ENCODE data around the gene AKNA.

DNA sequence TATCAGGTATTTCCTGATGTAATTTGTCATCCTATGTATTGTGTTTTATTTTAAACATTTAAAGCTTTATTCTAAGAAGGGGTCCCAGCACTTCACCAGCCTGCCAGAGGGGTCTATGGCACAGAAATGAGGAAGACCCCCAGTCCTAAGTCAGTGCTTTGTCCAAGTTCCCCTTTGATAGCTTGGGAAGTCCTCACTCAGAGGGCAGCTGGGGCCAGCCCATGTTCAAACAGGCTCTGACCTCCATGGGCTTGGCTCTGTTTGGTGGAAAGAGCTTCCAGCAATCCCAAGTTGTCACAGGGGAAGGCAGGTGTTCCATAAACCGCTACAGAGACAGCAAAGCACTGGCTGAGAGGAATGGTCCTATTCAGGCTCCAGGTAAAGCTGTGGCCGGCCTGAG is 26.6 kb upstream of the AKNA start:
- TF ChIP-seq, protein P1, sequence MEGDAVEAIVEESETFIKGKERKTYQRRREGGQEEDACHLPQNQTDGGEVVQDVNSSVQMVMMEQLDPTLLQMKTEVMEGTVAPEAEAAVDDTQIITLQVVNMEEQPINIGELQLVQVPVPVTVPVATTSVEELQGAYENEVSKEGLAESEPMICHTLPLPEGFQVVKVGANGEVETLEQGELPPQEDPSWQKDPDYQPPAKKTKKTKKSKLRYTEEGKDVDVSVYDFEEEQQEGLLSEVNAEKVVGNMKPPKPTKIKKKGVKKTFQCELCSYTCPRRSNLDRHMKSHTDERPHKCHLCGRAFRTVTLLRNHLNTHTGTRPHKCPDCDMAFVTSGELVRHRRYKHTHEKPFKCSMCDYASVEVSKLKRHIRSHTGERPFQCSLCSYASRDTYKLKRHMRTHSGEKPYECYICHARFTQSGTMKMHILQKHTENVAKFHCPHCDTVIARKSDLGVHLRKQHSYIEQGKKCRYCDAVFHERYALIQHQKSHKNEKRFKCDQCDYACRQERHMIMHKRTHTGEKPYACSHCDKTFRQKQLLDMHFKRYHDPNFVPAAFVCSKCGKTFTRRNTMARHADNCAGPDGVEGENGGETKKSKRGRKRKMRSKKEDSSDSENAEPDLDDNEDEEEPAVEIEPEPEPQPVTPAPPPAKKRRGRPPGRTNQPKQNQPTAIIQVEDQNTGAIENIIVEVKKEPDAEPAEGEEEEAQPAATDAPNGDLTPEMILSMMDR (conservative IDR thresholded peaks at IDR 0.05; ENCODE audit: low read length), result no peak
- no peak for TF ChIP-seq EZH2phosphoT487 (IDR thresholded peaks at IDR 0.05; ENCODE audit: borderline replicate concordance, low read depth, low read length)
